Hematopoietic multipotent progenitor cell treated with erythropoietin and hydrocortisone succinate and interleukin-3 and kit ligand, for 4 days (in vitro differentiated cells): ENCODE data around the gene PDIA2.
"Not testable (repeated sequence)": the region's sequence is repeated elsewhere in the genome, so short reads cannot be mapped to it uniquely, and the experiment has no call there.

Experiments
- DNase-seq: peaks from one replicate; pipeline ENCODE4 v3.0.0-alpha.2; 2015

PDIA2 gene, protein sequence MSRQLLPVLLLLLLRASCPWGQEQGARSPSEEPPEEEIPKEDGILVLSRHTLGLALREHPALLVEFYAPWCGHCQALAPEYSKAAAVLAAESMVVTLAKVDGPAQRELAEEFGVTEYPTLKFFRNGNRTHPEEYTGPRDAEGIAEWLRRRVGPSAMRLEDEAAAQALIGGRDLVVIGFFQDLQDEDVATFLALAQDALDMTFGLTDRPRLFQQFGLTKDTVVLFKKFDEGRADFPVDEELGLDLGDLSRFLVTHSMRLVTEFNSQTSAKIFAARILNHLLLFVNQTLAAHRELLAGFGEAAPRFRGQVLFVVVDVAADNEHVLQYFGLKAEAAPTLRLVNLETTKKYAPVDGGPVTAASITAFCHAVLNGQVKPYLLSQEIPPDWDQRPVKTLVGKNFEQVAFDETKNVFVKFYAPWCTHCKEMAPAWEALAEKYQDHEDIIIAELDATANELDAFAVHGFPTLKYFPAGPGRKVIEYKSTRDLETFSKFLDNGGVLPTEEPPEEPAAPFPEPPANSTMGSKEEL

DNA sequence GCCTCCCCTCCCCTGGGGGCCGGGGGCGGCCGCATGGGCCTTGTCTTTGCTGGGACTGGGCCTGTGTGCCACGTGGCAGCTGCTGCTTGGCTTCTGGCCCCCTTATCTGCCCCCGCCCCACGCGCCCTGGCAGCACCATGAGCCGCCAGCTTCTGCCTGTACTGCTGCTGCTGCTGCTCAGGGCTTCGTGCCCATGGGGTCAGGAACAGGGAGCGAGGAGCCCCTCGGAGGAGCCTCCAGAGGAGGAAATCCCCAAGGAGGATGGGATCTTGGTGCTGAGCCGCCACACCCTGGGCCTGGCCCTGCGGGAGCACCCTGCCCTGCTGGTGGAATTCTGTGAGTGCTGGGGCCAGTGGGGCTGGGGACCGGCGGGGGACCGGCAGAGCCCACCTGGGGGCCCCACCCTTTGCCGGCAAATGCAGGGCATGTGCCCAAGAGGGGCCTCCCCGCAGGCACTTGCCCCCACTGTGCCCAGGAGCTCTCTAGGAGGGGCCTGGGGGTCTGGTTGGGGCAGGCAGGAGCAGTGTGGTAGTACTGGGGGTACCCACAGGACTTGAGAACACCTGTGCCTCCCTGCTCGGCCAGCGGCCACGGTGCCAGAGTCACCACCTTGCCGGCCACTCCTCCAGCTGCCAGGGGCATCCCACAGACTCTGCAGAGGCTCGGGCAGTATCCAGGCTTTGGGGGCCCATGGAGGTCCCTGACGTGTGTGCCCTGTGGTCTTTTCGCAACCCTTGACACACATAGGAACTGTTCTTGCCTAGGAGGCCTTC, at the start of gene PDIA2:
Gene PDIA2, plus strand, starts transcription at position 132 of the 773 bp plus-strand sequence. Its CDS starts 6 bp downstream, at position 138.
- peak; percentile 56 for DNase-seq

DNA sequence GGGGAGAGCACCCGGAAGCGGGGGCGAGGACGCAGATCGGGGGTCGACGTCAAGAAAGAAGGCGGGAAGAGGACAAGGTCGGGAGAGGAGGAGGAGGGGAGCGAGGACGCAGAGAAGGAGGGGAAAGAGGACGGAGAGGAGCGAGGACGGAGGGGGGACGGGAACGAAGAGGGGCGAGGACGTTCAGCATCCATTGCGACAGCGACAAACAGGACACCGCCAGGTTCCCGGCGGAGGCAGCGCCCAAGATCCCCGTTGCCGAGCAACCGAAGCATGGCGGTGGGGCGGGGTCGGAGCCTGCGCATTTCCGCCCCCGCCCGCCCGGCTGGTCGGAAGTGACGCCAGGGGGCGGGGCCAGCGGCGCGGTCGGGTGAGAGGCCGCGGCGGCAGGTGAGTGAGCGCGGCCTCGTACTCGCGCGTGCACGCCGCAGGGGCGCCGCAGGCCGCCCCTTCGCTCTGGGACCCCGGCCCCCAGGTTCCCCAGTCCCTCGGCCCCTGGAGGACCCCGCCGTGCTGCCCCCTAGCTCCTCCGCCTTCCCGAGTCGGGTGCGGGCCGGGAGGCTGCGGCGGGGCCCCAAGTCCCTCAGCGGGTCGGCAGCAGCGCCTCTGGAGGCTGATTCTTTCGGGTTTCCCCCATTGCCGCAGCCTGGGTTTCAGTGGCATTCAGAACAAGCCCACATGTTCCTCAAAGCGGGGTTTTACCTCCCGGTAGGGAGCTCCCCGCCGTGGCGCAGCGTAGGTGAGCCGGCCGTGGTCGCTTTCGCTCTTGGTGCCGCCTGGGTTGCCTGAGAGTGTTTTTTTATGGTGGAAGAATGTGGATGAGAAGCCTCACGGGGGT, 48.3 kb upstream of the PDIA2 start, which contains the start of gene FAM234A:
Gene FAM234A, plus strand, starts transcription at position 354 of the 838 bp plus-strand sequence. CDS start 19,593 bp downstream, outside the sequence.
- DNase-seq, result peak; percentile 98

DNA sequence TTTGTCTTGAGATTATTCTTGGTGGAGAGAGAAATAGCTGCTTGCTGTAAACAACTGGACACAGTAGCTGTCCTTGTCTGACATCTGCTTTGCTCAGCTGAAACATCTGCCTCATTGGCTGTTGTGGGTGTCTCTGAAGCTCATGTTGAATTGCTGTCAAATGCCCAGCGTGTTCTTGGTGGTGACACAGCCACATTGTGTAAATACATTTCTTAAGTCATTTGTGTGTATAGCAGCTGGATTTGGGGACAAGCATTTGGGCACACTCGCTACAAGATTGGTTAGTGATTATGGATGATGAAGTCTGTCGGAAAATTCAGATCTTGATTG, 43.1 kb upstream of the PDIA2 start:
- peak; percentile 15 for DNase-seq

DNA sequence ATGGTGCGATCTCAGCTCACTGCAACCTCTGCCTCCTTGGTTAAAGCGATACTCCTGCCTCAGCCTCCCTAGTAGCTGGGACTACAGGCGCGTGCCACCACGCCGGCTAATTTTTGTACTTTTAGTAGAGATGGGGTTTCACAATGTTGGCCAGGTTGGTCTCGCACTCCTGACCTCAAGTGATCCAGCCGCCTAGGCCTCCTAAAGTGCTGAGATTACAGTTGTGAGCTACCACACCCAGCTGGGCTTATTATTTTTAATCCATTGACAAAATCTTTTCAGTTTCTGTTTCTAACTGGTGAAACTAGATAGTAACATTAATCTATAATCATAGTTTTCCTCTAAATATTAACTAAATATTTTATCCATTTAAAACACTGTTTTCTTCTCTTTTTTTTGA, 42.4 kb upstream of the PDIA2 start:
- DNase-seq, result no peak

DNA sequence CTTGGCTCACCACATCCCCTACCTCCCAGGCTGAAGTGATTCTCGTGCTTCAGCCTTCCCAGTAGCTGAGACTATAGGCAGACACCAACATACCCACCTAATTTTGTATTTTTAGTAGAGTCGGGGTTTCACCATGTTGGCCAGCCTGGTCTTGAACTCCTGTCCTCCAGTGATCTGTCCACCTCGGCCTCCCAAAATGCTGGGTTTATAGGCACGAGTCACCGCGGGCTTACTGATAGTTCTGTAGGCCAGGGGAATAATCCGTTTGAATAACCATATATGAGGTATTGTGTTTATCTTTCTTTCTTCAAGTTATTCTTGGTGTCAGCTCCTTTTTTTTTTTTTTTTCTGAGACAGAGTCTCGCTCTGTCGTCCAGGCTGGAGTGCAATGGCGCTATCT, 40.7 kb upstream of the PDIA2 start:
- no peak for DNase-seq

DNA sequence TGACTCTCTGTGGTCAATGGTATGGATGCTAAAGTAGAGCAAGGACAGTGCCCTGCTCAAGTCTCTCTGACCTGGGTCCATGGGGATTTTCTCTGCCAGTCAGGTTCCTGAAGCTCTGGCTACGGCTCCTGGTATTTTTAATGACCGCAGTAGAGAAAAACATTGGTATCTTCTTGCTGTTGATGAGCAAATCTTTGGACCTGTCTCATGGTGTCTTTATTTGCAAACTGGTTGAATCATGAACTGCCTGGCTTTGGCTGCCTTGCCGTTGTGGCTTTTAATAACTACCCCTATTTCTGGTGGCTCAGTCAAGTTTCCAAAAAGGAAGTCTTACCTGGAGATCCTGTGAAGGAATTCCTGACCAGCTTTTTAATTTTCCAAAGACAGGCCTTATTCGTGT, 39.6 kb upstream of the PDIA2 start:
- no peak for DNase-seq

DNA sequence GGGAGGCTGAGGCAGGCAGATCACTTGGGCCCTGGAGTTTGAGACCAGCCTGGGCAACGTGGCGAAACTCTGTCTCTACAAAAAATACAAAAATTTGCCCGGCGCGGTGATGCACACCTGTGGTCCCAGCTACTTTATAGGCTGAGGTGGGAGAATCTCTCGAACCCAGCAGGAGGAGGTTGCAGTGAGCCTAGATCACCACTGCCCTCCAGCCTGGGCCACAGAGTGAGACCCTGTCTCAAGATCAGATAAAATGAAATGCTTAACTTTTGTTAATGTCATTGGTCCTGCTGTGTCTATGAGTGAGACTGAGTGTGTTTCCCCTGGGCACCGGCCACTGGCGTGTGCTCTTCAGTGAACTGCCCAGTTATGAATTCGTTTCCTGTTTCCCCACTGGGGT, 37.9 kb upstream of the PDIA2 start:
- no peak for DNase-seq

DNA sequence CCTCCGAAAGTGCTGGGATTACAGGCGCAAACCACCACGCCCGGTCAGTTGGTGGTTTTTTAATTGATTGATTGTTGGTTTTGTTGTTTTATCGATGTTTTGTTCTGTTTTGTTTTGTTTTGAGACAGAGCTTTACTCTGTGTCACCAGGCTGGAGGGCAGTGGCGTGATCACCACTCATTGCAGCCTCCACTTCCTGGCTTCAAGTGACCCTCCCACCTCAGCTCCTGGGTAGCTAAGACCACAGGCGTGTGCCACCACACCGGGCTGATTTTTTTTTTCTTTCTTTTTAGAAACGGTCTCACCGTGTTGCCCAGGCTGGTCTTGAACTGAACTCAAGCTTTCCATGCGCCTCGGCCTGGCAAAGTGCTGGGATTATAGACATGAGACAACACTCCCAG, 35.9 kb upstream of the PDIA2 start:
- DNase-seq, result no peak

DNA sequence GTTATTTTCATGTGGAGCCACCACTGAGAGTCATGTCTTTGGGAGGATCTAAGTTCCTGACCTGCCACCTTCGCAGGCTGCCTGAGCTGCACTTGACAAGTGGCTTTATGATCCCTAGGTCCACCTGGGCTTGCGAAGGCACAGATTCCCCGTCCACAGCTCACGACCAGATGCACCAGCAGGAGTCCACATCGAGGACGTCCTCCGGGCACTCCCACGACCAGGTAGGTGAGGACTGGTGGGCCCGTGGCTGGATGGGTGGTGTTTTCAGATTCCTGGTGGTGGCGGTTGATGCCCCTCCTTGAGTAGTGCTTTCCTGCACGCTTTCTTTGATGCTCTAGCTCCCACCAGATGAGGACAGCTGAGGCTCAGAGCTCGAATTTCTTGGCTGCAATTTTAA, 33.5 kb upstream of the PDIA2 start:
- no peak for DNase-seq

DNA sequence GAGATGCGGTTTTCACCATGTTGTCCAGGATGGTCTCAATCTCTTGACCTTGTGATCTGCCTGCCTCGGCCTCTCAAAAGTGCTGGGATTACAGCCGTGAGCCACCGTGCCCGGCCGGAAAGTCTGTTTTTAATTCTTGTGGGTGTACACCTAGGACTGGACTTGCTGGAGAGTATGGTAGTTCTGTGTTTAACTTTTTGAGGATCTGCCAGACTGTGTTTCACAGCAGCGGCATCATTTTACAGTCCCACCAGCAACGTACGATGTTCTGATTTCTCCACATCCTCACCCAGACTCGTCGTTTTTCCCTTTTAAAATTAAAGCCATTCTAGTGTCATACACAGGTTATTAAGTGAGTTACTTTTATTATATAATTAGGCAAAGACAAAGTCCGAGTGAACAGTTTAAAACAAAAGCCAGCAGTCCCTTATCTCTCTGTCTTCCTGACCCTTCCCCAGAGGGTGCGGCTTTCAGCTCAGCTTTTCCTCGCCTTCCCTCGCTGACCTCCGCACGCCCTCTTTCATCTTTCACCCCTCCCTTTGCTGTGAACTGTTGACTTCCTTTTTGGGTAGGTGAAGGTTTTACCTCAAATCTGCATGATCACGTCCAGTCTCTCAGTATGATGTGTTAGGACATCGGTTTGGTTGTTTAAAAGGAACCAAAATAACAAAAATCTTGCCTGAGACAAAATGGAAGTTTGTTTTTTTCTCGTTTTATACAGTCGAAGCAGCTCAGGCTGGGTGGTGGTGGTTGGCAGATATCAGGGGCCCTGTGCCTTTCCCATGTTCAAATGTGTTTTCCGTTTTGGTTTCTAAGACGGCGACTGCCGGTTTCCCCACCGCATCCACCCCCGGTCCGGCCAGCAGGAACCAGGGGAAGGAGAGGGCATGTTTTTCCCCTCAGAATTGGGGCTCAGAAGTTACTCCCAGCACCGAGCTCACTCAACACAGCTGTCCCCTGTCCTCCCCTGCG, 30.3 kb upstream of the PDIA2 start:
- DNase-seq, result peak; percentile 70

DNA sequence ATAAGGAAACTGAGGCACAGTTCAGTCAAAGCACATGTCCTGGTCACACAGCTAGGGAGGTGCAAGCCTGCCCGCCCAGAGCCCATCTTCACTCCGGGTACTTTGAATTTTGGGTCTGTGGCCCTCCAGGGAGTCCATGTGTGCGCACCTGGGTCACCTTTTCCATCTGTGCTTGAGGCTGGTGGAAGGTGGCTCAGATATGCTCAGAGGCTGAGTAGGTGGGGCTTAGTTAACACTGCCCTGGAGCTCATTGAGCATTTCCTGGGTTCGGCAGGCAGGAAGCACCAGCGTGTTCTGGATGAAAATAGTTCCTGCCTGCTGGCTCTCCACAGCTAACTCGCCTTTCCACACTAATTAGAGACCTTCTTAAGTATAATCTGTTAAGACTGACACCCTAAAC, 29.1 kb upstream of the PDIA2 start:
- no peak for DNase-seq

DNA sequence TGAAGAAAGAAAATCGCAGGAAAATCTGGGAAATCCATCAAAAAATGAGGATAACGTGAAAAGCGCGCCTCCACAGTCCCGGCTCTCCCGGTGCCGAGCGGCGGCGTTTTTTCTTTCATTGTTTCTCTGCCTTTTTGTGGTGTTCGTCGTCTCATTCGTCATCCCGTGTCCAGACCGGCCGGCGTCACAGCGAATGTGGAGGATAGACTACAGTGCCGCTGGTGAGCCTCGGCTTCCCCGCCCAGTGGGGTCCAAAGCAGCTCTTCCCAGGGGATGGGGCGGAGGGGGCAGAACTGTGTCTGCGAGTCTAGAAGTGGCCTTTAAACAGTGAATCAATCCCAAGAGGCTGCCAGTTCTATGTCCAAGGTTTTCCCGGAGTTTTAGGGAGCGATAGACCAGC, 28.5 kb upstream of the PDIA2 start:
- DNase-seq, result no peak

DNA sequence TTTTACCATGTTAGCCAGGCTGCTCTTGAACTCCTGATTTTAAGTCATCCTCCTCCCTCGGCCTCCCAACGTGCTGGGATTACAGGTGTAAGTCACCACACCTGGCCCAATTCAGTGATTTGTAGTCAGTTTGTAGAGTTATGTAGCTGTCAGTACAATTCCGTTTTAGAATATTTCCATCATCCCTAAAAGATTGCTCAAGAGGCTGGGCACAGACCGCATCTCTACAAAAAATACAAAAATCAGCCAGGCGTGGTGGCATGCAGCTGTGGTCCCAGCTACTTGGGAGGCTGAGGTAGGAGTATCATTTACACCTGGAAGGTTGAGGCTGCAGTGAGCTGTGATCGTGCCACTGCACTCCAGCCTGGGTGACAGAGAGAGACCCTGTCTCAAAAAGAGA, 27.8 kb upstream of the PDIA2 start:
- no peak for DNase-seq

DNA sequence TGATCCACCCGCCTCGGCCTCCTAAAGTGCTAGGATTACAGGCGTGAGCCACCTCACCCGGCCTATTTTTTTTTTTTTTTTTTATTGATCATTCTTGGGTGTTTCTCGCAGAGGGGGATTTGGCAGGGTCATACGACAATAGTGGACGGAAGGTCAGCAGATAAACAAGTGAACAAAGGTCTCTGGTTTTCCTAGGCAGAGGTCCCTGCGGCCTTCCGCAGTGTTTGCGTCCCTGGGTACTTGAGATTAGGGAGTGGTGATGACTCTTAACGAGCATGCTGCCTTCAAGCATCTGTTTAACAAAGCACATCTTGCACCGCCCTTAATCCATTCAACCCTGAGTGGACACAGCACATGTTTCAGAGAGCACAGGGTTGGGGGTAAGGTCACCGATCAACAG, 24.9 kb upstream of the PDIA2 start:
- not testable (repeated sequence) for DNase-seq

DNA sequence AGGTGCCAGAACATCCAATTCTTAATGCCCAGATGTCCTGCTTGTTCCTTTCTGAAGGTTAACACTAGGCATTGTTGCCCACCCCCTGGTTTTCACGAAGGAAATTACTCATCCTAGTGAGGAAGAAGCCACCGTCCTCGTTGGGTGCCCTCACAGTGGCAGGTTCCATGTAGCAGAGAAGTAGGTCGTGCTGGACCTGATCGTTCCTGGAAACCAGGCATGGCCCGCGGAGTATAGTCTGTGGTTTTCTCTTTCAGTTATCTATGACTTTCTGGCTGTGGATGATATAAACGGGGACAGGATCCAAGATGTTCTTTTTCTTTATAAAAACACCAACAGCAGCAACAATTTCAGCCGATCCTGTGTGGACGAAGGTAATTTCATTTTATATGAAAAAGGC, 23.7 kb upstream of the PDIA2 start:
- DNase-seq, result peak; percentile 79

DNA sequence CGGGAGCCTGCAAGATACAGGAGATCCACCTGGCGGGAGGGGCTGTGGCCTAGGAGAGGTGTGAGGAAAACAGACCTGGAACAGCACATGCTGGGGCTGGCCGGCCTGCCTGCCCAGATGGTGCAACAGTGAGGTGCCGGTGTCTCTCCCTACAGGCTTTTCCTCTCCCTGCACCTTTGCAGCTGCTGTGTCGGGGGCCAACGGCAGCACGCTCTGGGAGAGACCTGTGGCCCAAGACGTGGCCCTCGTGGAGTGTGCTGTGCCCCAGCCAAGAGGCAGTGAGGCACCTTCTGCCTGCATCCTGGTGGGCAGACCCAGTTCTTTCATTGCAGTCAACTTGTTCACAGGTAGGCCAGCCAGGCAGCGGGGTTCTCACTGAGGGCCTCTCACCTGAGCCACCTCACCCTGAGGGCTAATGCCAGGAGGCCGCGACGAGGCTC, 23.1 kb upstream of the PDIA2 start:
- DNase-seq, result no peak

DNA sequence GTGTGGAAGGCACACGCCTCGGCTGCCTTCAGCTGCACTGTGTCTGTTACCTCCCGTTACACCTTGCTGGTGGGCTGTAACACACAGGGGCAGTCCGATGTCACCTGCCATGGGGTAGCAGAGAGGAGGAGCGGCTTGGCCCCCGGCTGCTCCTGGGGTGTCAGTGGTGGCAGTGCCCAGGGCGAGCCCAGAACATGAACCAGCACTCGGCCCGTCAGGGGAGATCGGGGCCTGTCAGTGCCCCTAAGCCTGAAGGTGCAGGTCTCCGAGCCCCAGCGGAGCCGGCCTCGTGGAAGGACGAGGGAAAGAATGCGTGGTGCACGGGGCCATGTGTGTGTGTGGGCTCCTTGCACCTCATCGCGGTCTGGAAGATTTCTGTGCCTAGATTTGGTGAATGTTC, 22.6 kb upstream of the PDIA2 start:
- no peak for DNase-seq

DNA sequence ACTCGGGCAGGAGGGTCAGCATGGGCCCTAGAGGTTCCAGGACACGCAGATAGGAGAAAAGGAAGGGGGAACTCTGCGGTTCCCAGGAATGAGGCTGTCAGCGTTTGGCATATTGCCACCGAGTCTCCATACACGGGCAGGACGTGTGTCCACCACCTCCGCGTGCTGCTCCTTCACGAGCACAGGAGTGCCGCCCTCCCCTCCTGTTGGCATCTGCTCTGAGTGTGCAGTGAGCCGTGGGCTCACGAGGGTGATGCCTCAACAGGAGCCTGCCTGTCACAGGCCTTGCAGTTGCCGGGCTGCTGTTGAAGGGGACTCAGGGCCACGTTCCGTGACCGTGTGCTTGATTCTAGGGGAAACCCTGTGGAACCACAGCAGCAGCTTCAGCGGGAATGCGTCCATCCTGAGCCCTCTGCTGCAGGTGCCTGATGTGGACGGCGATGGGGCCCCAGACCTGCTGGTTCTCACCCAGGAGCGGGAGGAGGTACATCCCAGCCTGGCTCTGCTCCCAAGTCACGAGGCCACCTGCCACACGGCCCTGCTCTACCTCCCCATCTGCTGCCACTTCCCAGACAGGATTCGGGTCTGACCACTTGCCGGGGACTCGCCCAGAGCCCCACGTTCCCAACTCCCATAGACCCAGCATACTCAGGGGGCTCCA, 21.8 kb upstream of the PDIA2 start:
- DNase-seq, result no peak

DNA sequence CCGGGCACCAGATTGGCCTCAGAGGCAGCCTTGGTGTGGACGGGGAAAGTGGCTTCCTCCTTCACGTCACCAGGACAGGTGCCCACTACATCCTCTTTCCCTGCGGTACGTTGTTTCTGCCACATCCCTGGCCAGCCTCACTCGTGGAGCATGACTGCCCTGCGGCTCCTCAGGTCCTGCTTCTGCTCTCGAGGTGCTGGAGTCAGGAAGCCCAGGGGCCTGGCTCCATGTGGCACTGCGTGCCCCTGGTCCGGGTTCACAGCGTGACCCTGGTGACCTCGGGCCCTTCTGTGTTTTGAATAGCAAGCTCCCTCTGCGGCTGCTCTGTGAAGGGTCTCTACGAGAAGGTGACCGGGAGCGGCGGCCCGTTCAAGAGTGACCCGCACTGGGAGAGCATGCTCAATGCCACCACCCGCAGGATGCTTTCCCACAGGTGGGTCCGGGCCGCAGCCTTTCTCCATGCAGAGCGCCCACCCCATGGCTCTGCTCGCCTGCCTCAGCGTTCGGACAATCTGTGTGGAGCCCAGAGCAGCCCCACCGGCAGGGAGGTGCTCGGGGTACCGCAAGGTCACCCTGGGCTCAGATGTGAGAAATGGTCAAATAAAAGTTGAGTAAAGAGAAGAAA, 20.7 kb upstream of the PDIA2 start:
- DNase-seq, result no peak

DNA sequence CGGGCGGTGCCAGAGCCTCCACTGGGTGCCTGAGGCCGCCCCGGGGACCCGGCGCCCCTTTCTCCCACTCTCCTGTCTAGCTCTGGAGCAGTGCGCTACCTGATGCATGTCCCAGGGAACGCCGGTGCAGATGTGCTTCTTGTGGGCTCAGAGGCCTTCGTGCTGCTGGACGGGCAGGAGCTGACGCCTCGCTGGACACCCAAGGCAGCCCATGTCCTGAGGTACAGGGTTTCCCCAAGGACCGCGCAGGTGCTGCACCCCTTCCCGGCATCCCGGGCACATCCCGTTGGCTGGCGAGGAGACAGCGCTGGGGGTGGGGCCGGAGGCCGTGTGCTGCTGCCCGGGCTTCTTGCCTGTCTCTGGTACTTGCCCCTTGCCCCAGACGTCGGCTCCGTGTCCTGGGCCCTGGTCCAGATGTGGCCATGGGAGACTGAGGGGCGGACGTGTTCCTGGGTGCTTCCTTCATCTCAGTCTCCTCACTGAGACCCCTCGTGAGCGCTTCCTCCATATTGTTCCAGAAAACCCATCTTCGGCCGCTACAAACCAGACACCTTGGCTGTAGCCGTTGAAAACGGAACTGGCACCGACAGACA, 19.7 kb upstream of the PDIA2 start:
- no peak for DNase-seq
